Measurements from ENCODE around the gene CPM.
"Not testable (repeated sequence)": the region's sequence is repeated elsewhere in the genome, so short reads cannot be mapped to it uniquely, and the experiment has no call there.

CPM gene

DNA sequence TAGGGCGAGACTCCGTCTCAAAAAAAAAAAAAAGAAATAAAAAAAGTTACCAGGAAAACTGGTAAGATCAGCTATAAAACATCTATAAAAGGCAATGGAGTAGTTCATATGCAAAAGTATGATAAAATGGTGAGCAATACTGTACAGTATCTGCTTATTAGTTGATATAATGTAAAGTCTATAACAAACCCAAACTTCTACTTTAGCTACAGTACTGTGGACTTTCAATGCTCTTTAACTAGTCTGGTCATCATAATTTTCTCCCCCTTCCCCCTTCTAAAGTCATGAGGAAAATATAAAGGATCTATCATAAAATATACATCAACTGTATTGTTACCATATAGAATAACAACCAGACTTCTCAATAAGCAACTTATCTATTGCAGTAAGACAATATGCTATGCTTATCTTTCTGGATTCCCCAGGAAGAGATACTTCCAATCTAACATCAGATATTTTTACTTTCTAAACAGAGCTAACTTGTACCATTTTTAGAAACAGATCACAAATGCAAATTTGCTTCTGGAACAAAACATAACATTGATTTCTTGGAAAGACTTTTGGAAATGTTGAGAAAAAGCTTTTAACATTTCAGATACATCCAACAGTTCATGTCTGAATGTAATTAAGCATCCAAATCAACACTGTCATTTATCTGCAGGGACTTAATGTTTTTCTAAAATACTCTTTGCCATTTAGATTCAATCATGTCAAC is 81.2 kb downstream of the CPM start:
- DNase-seq (ENCODE audit: low spot score) = no peak

DNA sequence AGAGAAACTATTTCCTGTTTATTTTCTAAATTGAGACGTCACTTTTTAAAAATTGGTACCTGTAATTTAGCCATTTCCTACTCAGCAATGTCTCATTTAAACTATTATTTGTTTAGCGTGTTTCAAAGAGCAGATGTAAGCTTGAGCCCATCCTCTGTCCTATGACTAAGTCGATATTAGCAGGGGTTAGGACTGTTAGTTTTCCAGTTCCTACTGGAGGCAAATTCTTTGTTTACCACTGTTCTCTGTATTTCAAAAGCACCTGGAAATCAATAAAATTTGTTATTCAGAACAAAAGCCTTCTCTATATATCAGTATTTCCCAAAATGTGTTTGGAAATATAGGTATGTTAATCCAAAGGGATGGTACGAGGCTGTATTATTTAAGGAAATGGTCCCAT is 82.6 kb downstream of the CPM start:
- DNase-seq (ENCODE audit: low spot score) = no peak

DNA sequence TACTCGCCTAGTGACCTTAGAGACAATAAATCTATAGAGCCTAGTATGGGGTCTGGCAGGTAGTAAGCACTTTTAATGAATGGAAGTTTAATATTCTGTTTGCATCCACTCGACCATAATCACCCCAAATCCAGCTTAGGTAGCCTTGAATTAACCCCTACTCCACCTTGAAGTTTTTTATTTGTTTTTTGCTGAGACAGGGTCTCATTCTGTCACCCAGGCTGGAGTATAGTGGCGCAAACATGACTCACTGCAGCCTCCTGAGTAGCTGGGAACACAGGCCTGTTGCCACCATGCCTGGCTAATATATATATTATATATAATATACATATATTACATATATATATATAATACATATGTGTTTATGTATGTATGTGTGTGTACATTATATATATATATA is 86.2 kb downstream of the CPM start:
- no peak for DNase-seq (ENCODE audit: low spot score)

DNA sequence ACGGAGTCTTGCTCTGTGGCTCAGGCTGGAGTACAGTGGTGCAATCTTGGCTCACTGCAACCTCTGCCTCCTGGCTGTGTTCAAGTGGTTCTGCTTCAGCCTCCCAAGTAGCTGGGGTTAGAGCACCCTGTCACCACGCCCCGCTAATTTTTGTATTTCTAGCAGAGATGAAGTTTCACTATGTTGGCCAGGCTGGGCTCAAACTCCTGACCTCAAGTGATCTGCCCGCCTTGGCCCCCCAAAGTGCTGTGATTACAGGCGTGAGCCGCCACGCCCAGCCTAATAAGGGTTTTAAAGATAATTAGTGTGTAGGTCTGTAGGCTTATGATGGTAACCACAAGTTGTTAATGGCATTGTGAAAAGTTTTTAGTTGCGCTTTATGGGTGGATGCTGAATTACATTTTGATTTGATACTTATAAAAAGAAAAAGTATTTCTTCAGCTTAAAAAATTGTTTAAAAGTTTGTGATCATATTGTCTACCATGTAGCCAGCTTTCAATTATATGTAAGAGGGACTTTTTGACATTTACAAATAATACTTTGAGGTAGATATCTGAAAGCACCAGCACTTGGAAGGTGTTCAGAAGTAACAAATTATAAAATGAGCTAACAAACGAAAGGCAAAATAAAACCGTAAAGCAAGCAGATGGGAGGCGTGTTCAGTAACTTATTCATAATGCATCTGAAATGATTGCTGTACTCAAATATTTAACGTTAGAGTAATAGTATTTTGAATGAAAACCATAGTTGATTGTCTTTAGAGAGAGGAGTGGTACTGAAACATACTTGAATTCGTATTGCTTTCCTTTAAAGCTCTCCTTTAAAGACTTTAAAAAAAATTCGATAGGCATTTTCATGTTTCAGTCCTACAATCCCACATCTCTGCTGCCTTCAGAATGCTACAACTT is 87.9 kb downstream of the CPM start:
- DNase-seq (ENCODE audit: low spot score) = no peak

DNA sequence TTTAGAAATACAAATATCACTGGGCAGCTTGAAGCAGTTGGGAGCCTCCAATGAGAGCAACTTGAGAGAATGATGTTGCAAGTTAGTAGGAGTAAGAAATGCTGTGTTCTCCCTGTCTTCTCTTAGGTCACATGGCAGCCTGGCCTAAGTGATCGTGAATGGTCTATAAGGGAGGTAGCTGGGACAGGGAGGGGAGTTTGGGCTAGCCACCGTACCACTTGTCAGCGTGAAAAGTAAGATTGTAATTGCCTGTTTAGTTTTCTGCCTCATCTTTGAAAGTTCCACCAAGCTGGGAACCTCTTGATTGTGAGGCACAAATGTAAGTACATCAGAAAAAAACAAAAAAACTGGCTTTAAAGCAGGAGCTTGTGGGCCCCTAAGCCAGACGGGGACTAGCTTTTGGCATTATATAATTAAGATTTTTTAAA is 88.6 kb downstream of the CPM start:
- no peak for DNase-seq (ENCODE audit: low spot score)

DNA sequence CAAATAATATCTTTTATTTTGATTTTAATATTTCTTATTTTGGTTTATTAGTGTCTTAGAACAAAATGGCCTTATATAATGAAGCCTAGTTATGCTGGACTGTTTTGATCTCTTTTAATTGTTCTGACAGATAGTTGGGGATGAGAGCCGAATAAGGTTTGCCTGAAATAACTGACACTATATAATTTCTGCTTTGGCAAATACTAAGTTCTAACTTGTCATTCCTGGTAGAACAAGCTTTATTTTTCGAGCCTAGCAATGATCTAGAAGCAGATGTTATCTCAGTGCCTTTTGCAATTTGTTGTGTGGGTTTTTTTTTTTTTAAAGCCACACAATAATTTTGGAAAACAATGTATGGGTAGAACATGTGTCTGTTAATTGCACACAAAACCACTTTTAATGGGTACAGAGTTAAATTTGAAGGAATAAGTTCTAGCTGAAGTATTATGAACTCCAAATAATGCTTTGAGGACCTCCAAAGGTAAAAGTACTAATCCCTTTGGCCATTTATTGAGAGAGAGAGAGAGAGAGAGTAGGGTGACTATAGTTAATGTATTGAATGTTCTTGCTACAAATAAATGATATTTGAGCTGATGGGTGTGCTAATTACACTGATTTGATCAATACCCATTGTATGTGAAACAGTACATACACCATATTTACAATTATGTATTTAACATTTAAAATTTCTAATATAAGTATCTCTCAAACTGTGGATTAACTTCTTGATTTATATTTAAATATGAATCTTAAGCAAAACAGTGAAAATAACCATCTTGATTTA is 90.0 kb downstream of the CPM start:
- no peak for DNase-seq (ENCODE audit: low spot score)

DNA sequence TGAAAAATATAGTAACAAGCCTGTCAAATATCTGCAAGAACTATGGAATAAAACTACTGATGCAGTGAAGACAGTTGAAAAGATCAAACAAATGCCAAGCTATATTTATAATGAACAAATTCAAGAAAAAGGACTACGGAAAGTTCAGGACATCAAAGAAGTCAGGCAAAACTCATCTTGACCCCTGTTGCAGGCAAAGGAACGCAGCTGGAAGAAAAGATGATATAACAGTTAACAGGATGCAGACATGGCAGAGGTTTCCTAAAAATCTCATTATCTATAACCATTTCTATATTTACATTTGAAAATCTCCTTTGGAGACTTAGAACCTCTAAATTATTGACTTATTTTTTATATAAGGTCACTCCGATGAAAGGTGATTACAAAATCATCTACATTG is 90.8 kb downstream of the CPM start:
- DNase-seq (ENCODE audit: low spot score) = no peak

DNA sequence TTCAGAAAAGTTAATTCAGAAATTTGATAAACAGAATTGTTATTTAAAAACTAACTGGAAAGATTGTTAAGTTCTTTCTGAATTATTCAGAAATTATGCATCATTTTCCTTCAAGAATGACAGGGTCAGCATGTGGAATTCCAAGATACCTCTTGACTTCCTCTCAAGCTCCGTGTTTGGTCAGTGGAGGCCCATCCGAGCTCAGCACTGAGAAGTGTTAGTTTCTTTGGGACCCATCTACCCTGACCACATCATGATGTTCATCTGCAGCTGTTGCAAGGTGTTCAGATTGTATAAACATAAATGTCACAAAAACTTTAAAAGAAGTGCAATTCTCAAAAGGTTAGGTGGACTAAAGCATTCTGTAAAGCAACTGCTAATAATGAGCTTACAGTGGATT is 91.3 kb downstream of the CPM start:
- no peak for DNase-seq (ENCODE audit: low spot score)

DNA sequence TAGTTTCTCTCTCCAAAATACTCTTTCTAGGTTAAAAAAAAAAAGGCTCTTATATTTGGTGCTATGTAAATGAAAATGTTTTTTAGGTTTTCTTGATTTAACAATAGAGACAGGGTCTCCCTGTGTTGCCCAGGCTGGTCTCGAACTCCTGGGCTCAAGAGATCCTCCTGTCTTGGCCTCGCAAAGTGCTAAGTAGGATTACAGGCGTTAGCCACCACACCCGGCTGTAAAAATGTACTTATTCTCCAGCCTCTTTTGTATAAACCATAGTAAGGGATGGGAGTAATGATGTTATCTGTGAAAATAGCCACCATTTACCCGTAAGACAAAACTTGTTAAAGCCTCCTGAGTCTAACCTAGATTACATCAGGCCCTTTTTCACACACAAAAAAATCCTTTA is 91.8 kb downstream of the CPM start:
- DNase-seq (ENCODE audit: low spot score) = not testable (repeated sequence)

DNA sequence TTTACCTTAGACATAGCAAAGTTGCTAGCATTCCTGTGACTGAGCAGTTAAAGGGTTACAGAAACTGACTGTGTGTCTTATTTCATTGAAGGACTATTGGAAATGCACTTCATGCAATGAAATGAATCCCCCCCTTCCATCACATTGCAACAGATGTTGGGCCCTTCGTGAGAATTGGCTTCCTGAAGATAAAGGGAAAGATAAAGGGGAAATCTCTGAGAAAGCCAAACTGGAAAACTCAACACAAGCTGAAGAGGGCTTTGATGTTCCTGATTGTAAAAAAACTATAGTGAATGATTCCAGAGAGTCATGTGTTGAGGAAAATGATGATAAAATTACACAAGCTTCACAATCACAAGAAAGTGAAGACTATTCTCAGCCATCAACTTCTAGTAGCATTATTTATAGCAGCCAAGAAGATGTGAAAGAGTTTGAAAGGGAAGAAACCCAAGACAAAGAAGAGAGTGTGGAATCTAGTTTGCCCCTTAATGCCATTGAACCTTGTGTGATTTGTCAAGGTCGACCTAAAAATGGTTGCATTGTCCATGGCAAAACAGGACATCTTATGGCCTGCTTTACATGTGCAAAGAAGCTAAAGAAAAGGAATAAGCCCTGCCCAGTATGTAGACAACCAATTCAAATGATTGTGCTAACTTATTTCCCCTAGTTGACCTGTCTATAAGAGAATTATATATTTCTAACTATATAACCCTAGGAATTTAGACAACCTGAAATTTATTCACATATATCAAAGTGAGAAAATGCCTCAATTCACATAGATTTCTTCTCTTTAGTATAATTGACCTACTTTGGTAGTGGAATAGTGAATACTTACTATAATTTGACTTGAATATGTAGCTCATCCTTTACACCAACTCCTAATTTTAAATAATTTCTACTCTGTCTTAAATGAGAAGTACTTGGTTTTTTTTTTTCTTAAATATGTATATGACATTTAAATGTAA is 93.5 kb downstream of the CPM start:
- no peak for DNase-seq (ENCODE audit: low spot score)

DNA sequence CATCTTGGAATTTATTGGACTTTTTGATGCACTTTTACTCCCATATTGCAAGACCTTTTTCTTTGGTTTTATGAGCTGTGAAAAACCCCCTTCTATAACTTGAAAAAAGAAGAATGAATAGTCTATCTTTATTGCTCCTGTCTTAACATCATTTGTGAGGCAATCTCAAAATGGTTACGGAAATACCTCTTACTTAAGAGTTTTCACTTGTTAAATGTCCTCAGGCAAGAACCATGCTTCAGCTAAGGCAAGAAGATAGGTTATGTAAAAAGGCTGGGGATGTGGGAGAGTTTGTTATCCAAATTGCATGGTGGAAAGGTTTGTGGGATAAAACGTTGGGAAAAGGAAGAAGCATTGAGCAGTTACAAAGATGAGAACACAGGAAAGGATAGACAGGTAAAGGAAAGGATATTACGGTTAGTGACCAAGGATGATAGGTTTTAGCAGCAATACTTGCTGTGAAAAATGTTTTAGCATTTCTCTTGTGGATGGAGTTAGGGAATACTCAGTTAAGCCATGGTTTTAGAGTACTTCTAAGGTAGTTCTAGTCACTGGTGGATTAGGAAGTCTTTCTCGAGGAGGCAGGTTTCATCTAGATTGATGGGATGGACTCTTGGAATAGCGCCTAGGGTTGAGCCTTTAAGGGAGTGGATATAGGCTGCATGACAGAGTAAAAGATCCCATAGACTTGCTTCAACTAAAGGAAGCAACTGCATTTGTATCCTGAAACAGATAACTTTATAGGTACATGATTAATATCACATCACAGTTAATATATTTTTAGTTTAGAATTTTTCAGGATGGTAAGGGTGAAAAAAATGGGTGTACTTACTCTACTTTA is 94.7 kb downstream of the CPM start:
- no peak for DNase-seq (ENCODE audit: low spot score)

DNA sequence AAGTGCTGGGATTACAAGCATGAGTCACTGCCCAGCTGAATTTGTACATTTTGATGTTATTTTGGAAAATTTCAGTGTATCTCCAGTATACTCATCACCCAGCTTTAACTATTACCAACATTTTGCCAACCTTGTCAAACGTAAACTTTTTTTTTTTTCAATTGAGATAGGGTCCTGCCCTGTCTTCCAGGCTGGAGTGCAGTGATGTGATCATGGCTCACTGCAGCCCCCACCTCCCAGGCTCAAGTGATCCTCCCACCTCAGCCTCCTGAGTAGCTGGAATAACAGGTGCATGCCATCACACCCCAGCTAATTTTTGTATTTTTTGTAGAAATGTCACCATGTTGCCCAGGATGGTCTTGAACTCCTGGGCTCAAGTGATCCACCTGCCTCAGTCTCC is 95.8 kb downstream of the CPM start:
- no peak for DNase-seq (ENCODE audit: low spot score)

DNA sequence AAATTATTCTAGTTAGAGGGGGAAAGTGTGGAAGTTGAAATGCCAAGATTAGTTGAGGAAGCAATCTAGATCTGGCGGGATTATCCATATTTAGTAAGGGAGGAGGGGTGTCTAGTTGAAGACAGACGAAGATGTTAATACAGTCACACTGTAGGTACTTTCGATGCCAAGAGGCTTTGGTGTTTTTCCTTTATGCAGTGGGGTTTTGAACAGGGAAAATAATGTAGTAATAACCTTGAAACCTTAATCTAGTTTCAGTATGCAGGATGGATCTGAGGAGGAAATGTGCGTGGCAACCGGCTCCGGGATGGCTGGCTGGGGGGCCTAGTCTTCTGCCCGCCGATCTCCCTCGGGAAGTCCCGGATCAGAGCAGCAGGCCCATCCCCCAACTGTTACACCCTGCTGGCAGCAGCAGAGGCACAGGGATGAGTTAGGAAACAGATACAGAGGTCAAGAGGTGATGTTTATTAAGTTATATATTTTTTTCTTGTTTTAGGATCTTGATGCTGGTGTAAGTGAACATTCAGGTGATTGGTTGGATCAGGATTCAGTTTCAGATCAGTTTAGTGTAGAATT is 97.5 kb downstream of the CPM start:
- no peak for DNase-seq (ENCODE audit: low spot score)

DNA sequence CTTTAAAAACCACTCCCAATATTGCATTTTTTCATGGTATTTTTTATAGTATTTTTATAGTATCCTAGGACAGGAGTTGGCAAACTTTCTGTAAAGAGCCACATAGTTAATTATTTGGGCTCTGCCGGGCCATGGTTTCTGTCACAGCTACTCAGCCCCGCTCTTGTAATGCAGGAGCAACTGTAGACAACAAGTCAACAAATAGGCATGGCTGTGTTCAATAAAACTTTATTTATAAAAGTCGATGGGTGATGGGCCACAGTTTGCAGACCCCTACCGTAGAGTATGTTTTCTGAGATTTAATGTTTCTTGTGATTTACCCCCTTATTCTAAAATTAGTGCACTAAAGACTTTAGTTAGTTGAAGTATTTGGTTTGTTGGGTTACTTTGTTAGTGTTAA is 99.5 kb downstream of the CPM start:
- DNase-seq (ENCODE audit: low spot score) = no peak

DNA sequence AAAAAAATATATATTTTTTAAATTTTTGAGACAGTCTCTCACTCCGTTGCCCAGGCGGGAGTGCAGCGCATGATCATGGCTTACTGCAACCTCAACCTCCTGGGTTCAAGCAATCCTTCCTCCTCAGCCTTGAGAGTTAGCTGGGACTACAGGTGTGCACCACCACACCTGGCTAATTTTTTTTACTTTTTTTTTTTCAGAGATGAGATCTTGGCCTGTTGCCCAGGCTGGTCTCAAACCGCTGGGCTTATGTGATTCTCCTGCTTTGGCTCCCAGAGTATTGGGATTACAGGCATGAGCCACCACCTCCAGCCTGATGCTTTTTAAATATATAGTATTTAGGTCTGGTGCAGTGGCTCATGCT is 100.5 kb downstream of the CPM start:
- no peak for DNase-seq (ENCODE audit: low spot score)

DNA sequence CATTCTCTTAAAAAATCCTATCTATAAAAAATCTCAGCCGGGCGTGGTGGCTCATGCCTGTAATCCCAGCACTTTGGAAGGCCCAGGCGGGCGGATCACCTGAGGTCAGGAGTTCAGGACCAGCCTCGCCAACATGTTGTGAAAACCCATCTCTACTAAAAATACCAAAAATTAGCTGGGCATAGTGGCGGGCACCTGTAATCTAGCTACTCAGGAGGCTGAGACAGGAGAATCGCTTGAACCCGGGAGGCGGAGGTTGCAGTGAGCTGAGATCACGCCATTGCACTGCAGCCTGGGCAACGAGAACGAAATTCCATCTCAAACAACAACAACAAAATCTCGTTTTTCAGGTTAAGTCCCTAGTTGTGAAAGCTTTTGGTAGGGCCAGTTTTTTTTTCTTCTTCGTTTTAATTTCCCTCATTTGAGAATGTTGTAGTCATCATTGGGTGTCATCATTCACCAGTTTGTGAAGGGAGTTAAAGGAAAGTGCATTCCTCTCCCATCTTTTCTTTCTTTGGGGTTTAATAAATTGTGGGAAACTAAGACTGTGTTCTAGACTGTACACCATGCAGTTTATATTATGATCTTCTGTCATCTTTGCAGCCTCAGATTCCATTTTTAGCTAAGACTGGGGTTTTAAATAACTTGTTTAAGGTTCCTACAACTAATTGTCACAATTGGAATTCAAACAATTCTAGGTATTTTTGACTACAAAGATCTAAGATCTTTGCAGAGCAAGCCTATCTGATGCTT is 101.0 kb downstream of the CPM start:
- DNase-seq (ENCODE audit: low spot score) = no peak

DNA sequence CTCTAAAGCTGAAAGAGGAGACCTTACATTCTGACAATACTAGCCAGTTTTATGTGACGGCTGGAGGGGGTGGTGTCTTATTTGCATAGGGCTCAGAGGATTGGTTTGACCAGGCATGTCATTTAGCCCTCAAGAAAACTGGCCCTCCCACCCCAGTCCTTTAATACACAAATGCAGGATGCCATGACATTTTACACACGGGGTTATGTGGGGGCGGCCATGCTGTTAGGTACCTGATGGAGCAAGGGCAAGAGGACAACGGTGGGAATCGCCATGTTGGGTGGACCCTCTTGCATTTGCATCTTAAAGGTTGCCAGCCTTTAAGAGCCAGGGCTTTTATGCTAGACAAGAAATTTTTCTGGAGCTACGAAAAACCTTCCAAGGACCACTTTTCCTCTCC is 101.7 kb downstream of the CPM start:
- DNase-seq (ENCODE audit: low spot score) = no peak

DNA sequence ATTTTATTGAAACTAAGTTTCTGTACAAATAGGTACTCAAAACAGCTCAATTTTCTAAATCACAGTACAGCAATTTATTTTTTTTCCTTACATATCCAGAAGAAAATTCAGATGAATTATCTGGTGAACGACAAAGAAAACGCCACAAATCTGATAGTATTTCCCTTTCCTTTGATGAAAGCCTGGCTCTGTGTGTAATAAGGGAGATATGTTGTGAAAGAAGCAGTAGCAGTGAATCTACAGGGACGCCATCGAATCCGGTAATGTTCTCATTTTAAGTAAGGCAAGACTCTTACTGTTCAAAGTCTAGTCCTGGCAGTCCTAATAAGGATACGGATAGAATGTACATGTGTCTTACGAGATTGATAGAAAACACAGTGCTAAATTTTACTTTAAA is 104.3 kb downstream of the CPM start:
- no peak for DNase-seq (ENCODE audit: low spot score)

DNA sequence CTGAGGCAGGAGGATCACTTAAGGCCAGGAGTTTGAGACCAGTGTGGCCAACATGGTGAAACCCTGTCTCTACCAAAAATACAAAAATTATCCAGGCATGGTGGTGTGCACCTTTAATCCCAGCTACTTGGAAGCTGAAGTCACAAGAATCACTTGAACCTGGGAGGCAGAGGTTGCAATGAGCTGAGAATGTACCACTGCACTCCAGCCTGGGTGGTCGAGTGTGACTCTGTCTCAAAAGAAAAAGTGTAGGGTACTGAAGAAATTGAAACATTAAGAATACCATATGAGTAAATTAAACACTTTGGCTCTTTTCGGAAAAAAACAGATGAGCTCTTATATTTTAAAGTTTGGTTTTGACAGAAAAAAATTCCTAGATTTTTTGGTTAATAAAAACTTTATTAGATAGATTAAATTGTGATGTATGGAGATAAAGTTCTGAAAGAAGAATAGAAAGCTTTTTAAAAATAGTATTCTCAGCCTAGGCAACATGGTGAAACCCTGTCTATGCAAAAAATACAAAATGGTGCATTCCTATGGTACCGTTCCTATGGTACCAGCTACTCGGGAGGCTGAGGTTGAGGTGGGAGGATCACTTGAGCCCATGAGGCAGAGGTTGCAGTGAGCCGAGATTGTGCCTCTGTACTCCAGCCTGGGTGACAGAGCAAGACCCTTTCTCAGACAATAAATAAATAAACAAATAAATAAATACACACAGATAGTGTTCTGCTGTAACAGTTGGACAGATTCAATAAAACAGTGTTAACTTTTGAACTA is 104.9 kb downstream of the CPM start:
- DNase-seq (ENCODE audit: low spot score) = no peak

Data from AG20443 (cell line).